ENCODE results near the gene EXTL1. TPM values are rescaled to one million over a fixed set of nuclear protein-coding genes. Genes with fewer than 3 reads are reported as not detected.
A peak's percentile ranks its signal among the peaks of the same experiment; 100 is the strongest.

EXTL1 gene
- total RNA-seq, 1 experiment from 2014 or later: 1.0 TPM

DNA sequence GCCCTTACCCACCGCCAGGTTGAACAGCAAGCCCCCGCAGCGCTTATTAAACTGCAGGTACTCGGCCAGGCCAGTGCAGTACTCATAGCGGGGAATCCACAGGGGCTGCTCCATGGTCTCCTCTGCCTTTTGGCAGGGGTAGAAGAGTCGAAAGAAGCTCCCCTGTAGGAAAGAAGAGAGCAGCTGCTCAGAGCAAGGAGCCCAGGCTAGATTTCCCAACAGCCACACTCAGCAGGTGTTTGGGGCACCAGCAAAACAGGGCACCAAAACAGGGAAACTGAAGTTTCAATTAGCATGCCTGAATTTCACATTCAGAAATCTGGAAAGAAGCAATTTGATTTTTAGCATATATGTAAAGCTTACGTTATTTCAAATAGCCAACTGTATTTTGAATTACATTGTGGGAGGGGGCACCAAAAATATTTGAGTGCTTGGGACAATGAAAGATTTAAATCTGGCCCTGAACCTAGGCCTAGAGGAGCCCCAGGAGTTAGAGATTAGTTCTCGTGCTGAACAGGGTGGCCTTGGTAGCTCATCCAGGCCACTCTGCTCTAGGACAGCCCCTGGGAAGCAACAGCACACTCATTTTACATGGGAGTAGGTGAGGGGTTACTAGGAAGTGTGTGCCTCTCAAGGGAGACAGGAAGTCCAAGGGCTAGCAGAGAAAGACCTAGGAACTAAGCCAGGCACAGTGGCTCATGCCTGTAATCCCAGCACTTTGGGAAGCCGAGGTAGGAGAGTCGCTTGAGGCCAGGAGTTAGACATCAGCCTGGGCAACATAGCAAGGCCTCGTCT lies 31.9 kb upstream of the EXTL1 start:
- Mint-ChIP-seq H3K36me3 (ENCODE audit: insufficient read depth in 1 of 3, low read depth in 3 of 3) (peaks cover 6 to 20% (median 17%) of the 10 kb centered on the region in 3 experiments; a peak in 6 of 7 replicates), H3K4me3 (no peak overlapping the region)
- no CpG with 5 or more reads among the region's 11 CpGs for WGBS (ENCODE audit: extremely low coverage, insufficient read length, low lambda C conversion rate)

More for the DNA sequence above, 31.9 kb upstream of the EXTL1 start:
- Histone ChIP-seq H2BK12ac (ENCODE audit: insufficient read length, low read depth, low read length) (no peak overlapping the region), H3K79me2 (ENCODE audit: insufficient read depth, low read length) (no peaks in the 10 kb centered on the region), H3K27me3 (ENCODE audit: insufficient read depth, low read length) (no peaks in the 10 kb centered on the region), H2AK5ac (ENCODE audit: insufficient read length, low read length) (no peak overlapping the region), H4K5ac (ENCODE audit: insufficient read length, low read depth, low read length) (no peak overlapping the region), H3K9me3 (ENCODE audit: control insufficient read depth, low read depth, low read length) (no peaks in the 10 kb centered on the region), H3K27ac (ENCODE audit: insufficient read length, low read depth, low read length) (no peak overlapping the region), H3K4ac (ENCODE audit: low read depth, low read length) (no peak overlapping the region), H3K18ac (ENCODE audit: insufficient read length, low read depth, low read length) (no peak overlapping the region), H3K4me2 (ENCODE audit: insufficient read depth, insufficient read length, low read length) (no peak overlapping the region), H2BK120ac (ENCODE audit: low read depth, low read length, poor library complexity, severe bottlenecking) (no peak overlapping the region), H2BK5ac (ENCODE audit: insufficient read length, low read length) (no peak overlapping the region), H3K9ac (ENCODE audit: extremely low read depth, insufficient read length, low read length) (no peak overlapping the region), H4K91ac (ENCODE audit: insufficient read length, low read depth, low read length) (no peak overlapping the region), H4K20me1 (ENCODE audit: control insufficient read depth, insufficient read depth, insufficient read length) (no peaks in the 10 kb centered on the region), H2BK15ac (ENCODE audit: low read depth, low read length) (no peak overlapping the region), H3T11ph (ENCODE audit: low read length) (no peak overlapping the region), H3K23ac (ENCODE audit: insufficient read length, low read depth, low read length) (no peak overlapping the region), H2BK20ac (ENCODE audit: low read depth, low read length, poor library complexity, severe bottlenecking) (no peak overlapping the region), H3K4me1 (ENCODE audit: insufficient read depth, low read length) (no peaks in the 10 kb centered on the region), H3K56ac (ENCODE audit: insufficient read length, low read depth, low read length) (no peak overlapping the region), H2AFZ (ENCODE audit: low read length) (no peak overlapping the region), H4K8ac (replicated peaks; ENCODE audit: insufficient read length, low read depth, low read length) (no peak overlapping the region), H3K23me2 (ENCODE audit: insufficient read length, low read depth, low read length, poor library complexity, severe bottlenecking) (no peaks in the 10 kb centered on the region), H3K79me1 (ENCODE audit: insufficient read depth, low read depth, low read length, poor library complexity, severe bottlenecking) (no peaks in the 10 kb centered on the region), H3K14ac (ENCODE audit: insufficient read depth, low read length) (no peak overlapping the region)
- TF ChIP-seq, protein P1, sequence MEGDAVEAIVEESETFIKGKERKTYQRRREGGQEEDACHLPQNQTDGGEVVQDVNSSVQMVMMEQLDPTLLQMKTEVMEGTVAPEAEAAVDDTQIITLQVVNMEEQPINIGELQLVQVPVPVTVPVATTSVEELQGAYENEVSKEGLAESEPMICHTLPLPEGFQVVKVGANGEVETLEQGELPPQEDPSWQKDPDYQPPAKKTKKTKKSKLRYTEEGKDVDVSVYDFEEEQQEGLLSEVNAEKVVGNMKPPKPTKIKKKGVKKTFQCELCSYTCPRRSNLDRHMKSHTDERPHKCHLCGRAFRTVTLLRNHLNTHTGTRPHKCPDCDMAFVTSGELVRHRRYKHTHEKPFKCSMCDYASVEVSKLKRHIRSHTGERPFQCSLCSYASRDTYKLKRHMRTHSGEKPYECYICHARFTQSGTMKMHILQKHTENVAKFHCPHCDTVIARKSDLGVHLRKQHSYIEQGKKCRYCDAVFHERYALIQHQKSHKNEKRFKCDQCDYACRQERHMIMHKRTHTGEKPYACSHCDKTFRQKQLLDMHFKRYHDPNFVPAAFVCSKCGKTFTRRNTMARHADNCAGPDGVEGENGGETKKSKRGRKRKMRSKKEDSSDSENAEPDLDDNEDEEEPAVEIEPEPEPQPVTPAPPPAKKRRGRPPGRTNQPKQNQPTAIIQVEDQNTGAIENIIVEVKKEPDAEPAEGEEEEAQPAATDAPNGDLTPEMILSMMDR (conservative IDR thresholded peaks at IDR 0.05): no peak
- Mint-ChIP-seq H3K27ac (peak overlapping the region in 2 of 3 experiments; percentile 49 to 52; a peak in 4 of 7 replicates), H3K4me1 (peaks cover 13 to 16% of the 10 kb centered on the region in 2 experiments), H3K9me3 (no peaks in the 10 kb centered on the region), H3K27me3 (ENCODE audit: low read depth) (no peaks in the 10 kb centered on the region)
- DNase-seq: no peak

All from H9 (cell line).